ENCODE measurements around the gene ADD1.
"Not testable (repeated sequence)": the region's sequence is repeated elsewhere in the genome, so short reads cannot be mapped to it uniquely, and the experiment has no call there.

DNA sequence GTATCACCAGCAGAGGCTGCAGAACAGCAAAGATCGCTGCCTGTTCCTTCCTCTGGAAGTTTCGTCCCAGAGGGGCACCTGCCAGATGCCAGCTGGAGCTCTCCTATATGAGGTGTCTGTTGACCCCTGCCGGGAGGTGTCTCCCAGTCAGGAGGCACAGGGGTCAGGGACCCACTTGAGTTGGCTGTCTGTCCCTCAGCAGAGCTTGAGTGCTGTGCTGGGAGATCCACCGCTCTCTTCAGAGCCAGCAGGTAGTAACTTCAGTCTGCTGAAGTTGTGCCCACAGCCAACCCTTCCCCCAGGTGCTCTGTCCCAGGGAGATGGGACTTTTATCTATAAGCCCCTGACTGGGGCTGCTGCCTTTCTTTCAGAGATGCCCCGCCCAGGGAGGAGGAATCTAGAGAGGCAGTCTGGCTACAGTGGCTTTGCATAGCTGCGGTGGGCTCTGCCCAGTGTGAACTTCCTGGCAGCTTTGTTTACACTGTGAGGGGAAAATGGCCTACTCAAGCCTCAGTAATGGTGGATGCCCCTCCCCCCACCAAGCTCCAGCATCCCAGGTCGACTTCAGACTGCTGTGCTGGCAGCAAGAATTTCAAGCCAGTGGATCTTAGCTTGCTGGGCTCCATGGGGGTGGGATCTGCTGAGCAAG is 78.9 kb downstream of the ADD1 start:
- TF ChIP-seq, protein P1, sequence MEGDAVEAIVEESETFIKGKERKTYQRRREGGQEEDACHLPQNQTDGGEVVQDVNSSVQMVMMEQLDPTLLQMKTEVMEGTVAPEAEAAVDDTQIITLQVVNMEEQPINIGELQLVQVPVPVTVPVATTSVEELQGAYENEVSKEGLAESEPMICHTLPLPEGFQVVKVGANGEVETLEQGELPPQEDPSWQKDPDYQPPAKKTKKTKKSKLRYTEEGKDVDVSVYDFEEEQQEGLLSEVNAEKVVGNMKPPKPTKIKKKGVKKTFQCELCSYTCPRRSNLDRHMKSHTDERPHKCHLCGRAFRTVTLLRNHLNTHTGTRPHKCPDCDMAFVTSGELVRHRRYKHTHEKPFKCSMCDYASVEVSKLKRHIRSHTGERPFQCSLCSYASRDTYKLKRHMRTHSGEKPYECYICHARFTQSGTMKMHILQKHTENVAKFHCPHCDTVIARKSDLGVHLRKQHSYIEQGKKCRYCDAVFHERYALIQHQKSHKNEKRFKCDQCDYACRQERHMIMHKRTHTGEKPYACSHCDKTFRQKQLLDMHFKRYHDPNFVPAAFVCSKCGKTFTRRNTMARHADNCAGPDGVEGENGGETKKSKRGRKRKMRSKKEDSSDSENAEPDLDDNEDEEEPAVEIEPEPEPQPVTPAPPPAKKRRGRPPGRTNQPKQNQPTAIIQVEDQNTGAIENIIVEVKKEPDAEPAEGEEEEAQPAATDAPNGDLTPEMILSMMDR (IDR thresholded peaks at IDR 0.05): not testable (repeated sequence)
- TF ChIP-seq EZH2 (IDR thresholded peaks at IDR 0.05): not testable (repeated sequence)

Data from neural progenitor cell (in vitro differentiated cells).